Prostate gland (tissue), 2 donors: ENCODE data around the gene WNT3. TPM values are rescaled to one million over a fixed set of nuclear protein-coding genes. Genes with fewer than 3 reads are reported as not detected.

ENCODE experiments used
- DNase-seq: peaks from one replicate; pipeline ENCODE4 v3.0.0-alpha.2; 2019; ENCODE audit warnings: low spot score
- H3K27ac ChIP-seq, 2 donors: fragments of 200-600 bp; sonication (generic); 2 replicates each; pipeline ENCODE4 v1.5.1; 2017 to 2019
- H3K27me3 ChIP-seq: fragments of 200-600 bp; sonication (generic); replicated peaks from 2 replicates; pipeline ENCODE4 v1.5.1; 2019; ENCODE audit not compliant: insufficient read depth
- H3K36me3 ChIP-seq, 2 donors: fragments of 200-600 bp; sonication (generic); 1 replicate in 1 of 2; 2 replicates in 1 of 2; pipeline versions ENCODE4 v1.5.1 to v1.8.1; 2017 to 2019
- H3K4me1 ChIP-seq: fragments of 200-600 bp; sonication (generic); replicated peaks from 2 replicates; pipeline ENCODE4 v1.5.1; 2019
- H3K4me3 ChIP-seq, 2 donors: fragments of 200-600 bp; sonication (generic); 2 replicates each; pipeline ENCODE4 v1.5.1; 2017 to 2019
- H3K9me3 ChIP-seq: fragments of 200-600 bp; sonication (generic); 2 replicates; pipeline ENCODE4 v1.5.1; 2017
- POLR2A ChIP-seq: fragments of 450-650 bp; IDR thresholded peaks from one replicate; pipeline ENCODE4 v1.6.1; 2016; ENCODE audit warnings: antibody characterized with exemption, mild to moderate bottlenecking
- POLR2AphosphoS5 ChIP-seq: sonication (generic); formaldehyde crosslinking; IDR thresholded peaks from one replicate; pipeline ENCODE4 v1.6.1; 2017; ENCODE audit warnings: antibody characterized with exemption
- WGBS: methylation state at CpG from one replicate; pipeline ENCODE4 v1.1.5; 2018; 5-methylcytosine and 5-hydroxymethylcytosine counted together
- intact Hi-C: fragments of 100-400 bp; cut with DNase I; formaldehyde crosslinking; loops from one replicate; pipeline ENCODE4 v1.14.2; 2022
- total RNA-seq, 2 donors: library from RNA; depleted of rRNA; stranded (reverse); fragments of >200 nt; gene quantifications; one replicate each; pipeline ENCODE4 v1.1.0, GENCODE V29; 2016
- TF ChIP-seq, protein P1 (sequence below), 4 experiments: fragments of 200-600 bp in 2 of 4; fragments of 450-650 bp in 2 of 4; sonication (generic) in 2 of 4; IDR thresholded peaks; 1 replicate in 3 of 4; 2 replicates in 1 of 4; pipeline ENCODE4 v1.5.1; 2016 to 2019; ENCODE audit warnings: antibody characterized with exemption in 4 of 4, mild to moderate bottlenecking in 2 of 4, moderate library complexity in 2 of 4

The WNT3 gene
- total RNA-seq, 2 donors from 2014 or later = 2.0 to 7.7 TPM

DNA sequence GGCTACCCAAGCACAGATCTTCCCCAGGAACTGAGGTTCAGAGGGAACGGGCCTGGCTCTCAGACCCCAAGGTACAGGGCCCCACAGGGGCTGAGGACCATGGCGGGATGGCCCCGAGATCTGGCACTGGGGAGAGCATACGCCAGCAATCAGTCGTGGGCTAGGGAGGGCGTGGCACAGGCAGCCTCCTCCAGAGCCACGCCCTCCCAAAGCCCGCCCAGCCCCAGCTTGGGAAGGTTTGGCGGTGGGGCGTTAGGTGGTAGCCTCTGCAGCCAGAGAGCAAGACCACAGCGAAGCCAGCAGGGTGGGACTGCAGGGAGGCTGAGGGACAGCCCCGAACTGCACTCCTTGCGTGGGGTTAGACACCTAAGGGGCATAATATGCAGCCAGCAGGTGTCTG is 44.5 kb upstream of the WNT3 start:
- no peaks in the 10 kb centered on the region for H3K27me3 ChIP-seq
- TF ChIP-seq, protein P1, sequence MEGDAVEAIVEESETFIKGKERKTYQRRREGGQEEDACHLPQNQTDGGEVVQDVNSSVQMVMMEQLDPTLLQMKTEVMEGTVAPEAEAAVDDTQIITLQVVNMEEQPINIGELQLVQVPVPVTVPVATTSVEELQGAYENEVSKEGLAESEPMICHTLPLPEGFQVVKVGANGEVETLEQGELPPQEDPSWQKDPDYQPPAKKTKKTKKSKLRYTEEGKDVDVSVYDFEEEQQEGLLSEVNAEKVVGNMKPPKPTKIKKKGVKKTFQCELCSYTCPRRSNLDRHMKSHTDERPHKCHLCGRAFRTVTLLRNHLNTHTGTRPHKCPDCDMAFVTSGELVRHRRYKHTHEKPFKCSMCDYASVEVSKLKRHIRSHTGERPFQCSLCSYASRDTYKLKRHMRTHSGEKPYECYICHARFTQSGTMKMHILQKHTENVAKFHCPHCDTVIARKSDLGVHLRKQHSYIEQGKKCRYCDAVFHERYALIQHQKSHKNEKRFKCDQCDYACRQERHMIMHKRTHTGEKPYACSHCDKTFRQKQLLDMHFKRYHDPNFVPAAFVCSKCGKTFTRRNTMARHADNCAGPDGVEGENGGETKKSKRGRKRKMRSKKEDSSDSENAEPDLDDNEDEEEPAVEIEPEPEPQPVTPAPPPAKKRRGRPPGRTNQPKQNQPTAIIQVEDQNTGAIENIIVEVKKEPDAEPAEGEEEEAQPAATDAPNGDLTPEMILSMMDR (IDR thresholded peaks at IDR 0.05) = no peak
- TF ChIP-seq POLR2AphosphoS5 = no peak
- no peak for TF ChIP-seq POLR2A
- intact Hi-C loops = no loop called here
- H3K4me3 ChIP-seq = no peak overlapping the region
- H3K4me1 ChIP-seq = no peaks in the 10 kb centered on the region
- no peaks in the 10 kb centered on the region for H3K9me3 ChIP-seq
- WGBS = 26% methylated on average over 13 of the region's 13 CpGs
- H3K27ac ChIP-seq = no peak overlapping the region
- H3K36me3 ChIP-seq = no peaks in the 10 kb centered on the region
- no peak for DNase-seq

DNA sequence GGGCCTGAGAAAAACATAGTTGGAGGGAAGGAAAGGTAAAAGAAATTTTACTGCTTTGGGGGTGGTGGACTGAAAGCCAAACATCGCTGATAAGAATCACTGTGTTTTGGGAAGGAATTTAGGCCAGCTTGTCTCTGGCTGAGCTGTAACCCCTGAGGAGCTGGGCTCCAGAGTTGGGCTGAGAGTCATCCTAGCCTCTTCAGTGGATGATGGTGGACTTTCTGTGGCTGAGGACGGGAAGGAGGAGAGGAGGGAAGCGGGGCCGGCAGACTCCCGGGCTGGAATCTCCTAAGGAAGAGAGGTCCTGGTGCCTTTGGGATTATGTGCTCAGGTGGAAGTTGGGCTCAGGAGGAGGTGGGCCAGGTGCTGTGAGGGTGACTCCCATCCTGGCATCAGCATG is 41.5 kb upstream of the WNT3 start:
- no peak for DNase-seq
- Histone ChIP-seq H3K27ac (no peak overlapping the region), H3K27me3 (no peaks in the 10 kb centered on the region), H3K4me3 (no peak overlapping the region), H3K9me3 (no peaks in the 10 kb centered on the region), H3K36me3 (no peaks in the 10 kb centered on the region), H3K4me1 (no peaks in the 10 kb centered on the region)
- WGBS = 61% methylated on average over 5 of the region's 5 CpGs
- TF ChIP-seq, protein P1 (IDR thresholded peaks at IDR 0.05) = no peak
- TF ChIP-seq POLR2A (no peak), POLR2AphosphoS5 (no peak)
- intact Hi-C loops = no loop called here

DNA sequence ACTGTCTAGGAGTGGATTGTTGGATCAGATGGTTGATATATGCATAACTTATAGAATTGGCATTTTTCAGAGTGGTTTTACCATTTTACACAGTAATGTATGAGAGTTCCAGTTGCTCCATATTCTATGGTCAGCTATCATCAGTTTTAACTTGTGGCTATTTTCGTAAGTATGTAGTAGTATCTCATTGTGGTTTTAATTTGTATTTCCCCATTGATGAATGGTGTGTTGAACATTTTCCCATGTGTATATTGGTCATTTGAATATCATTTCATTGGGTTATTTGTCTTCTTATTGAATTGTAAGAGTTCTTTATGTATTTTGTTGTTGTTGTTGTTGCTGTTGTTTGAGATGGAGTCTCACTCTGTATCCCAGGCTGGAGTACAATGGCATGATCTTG is 39.1 kb upstream of the WNT3 start:
- no peaks in the 10 kb centered on the region for H3K9me3 ChIP-seq
- no peak for DNase-seq
- H3K27ac ChIP-seq = no peak overlapping the region
- H3K36me3 ChIP-seq = no peaks in the 10 kb centered on the region
- H3K27me3 ChIP-seq = no peaks in the 10 kb centered on the region
- TF ChIP-seq POLR2AphosphoS5 (no peak), POLR2A (no peak)
- TF ChIP-seq, protein P1 (IDR thresholded peaks at IDR 0.05) = no peak
- WGBS = 100% methylated on average over 1 of the region's 1 CpG
- H3K4me1 ChIP-seq = no peaks in the 10 kb centered on the region
- intact Hi-C loops = no loop called here
- H3K4me3 ChIP-seq = no peak overlapping the region

DNA sequence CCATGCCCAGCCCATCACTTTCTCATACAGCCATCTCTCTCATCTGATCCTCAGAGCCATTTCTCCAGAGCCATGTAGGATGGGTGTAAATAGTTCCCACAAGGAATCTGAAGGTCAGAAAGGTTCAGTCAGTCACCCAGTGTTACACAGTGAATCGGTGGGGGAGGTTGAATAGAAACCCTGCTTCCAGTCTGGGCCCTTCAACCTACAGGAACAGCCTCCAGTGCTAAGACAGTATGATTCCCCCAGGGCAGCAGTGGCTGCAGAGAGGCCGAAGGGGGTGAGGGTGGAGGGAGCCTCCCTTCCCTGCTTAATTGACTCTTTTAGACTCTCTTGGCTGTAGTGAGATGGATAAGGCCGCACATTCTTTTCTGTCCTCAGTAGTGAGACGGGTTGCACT is 36.5 kb upstream of the WNT3 start:
- no peak overlapping the region for H3K4me3 ChIP-seq
- 74% methylated on average over 4 of the region's 4 CpGs for WGBS
- no peak for DNase-seq
- peaks cover 5% of the 10 kb centered on the region for H3K4me1 ChIP-seq
- intact Hi-C loops = no loop called here
- TF ChIP-seq POLR2AphosphoS5 (no peak), POLR2A (no peak)
- TF ChIP-seq, protein P1 (IDR thresholded peaks at IDR 0.05) = no peak
- no peaks in the 10 kb centered on the region for H3K36me3 ChIP-seq
- no peak overlapping the region for H3K27ac ChIP-seq
- no peaks in the 10 kb centered on the region for H3K9me3 ChIP-seq
- H3K27me3 ChIP-seq = no peaks in the 10 kb centered on the region

DNA sequence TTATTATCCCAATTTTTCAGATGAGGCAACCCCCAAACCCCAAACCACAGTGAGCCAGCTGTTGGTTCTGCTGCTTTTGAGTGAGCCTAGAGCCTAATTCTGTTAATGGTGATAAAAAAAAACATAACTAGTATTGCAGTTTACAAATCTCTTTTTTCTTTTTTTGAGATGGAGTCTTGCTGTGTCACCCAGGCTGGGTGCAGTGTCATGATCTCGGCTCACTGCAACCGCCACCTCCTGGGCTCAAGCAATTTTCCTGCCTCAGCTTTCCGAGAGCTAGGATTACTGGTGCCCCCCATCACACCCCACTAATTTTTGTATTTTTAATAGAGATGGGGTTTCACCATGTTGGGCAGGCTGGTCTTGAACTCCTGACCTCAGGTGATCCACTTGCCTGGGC is 36.0 kb upstream of the WNT3 start:
- no peaks in the 10 kb centered on the region for H3K36me3 ChIP-seq
- H3K27ac ChIP-seq = no peak overlapping the region
- H3K4me3 ChIP-seq = no peak overlapping the region
- H3K27me3 ChIP-seq = no peaks in the 10 kb centered on the region
- peaks cover 5% of the 10 kb centered on the region for H3K4me1 ChIP-seq
- intact Hi-C loops = no loop called here
- no peaks in the 10 kb centered on the region for H3K9me3 ChIP-seq
- TF ChIP-seq, protein P1 (IDR thresholded peaks at IDR 0.05) = no peak
- TF ChIP-seq POLR2AphosphoS5 (no peak), POLR2A (no peak)
- WGBS = 91% methylated on average over 3 of the region's 3 CpGs
- no peak for DNase-seq
